Fibroblast of skin of left biceps (primary cell): ENCODE results near the gene RNF26.

ENCODE experiments used
- DNase-seq, 2 experiments: peaks; one replicate each; pipeline ENCODE4 v3.0.0-alpha.2; 2013; ENCODE audit warnings: low read depth in 2 of 2

RNF26 gene

GRCh38 chr11:119334174-119334930, at the start of gene RNF26:
TSS of gene RNF26 (plus strand) at chr11:119334527. CDS start at chr11:119335123, 596 bp downstream.
- peak; percentile 95 for DNase-seq

GRCh38 chr11:119285431-119285830, 48.9 kb upstream of the RNF26 start:
- no peak for DNase-seq

- DNase-seq, result no peak
Observed at GRCh38 chr11:119288219-119288618, 46.1 kb upstream of the RNF26 start.

- DNase-seq, result no peak
Observed at GRCh38 chr11:119290894-119291497, 43.3 kb upstream of the RNF26 start.

- no peak for DNase-seq
Observed at GRCh38 chr11:119293461-119293860, 40.9 kb upstream of the RNF26 start.

- no peak for DNase-seq
Observed at GRCh38 chr11:119295178-119295577, 39.1 kb upstream of the RNF26 start.

GRCh38 chr11:119297938-119298337, 36.4 kb upstream of the RNF26 start:
- DNase-seq, result no peak

GRCh38 chr11:119298726-119299125, 35.6 kb upstream of the RNF26 start:
- no peak for DNase-seq

GRCh38 chr11:119299416-119299815, 34.9 kb upstream of the RNF26 start:
- DNase-seq, result no peak

GRCh38 chr11:119300198-119300964, 33.9 kb upstream of the RNF26 start:
- DNase-seq, result no peak

GRCh38 chr11:119303227-119303718, 31.1 kb upstream of the RNF26 start:
- no peak for DNase-seq

GRCh38 chr11:119305556-119306372, 28.6 kb upstream of the RNF26 start:
- DNase-seq, result no peak

GRCh38 chr11:119306373-119306890, 27.9 kb upstream of the RNF26 start:
- no peak for DNase-seq

GRCh38 chr11:119307219-119307618, 27.1 kb upstream of the RNF26 start:
- DNase-seq, result no peak

- no peak for DNase-seq
Observed at GRCh38 chr11:119307974-119308373, 26.4 kb upstream of the RNF26 start.

GRCh38 chr11:119309411-119309810, 24.9 kb upstream of the RNF26 start:
- DNase-seq, result no peak

GRCh38 chr11:119309953-119310681, 24.2 kb upstream of the RNF26 start:
- DNase-seq, result no peak

GRCh38 chr11:119310682-119311052, 23.7 kb upstream of the RNF26 start:
- no peak for DNase-seq

GRCh38 chr11:119314726-119315125, 19.6 kb upstream of the RNF26 start:
- DNase-seq, result no peak

GRCh38 chr11:119315131-119316015, 19.0 kb upstream of the RNF26 start:
- DNase-seq, result no peak
